EH (cell line): ENCODE data around the gene GNG7.
"Not testable (repeated sequence)": the region's sequence is repeated elsewhere in the genome, so short reads cannot be mapped to it uniquely, and the experiment has no call there.

ENCODE experiments used
- DNase-seq: peaks from one replicate; pipeline ENCODE4 v3.0.0-alpha.2; 2015; ENCODE audit warnings: low read depth

The GNG7 gene

DNA sequence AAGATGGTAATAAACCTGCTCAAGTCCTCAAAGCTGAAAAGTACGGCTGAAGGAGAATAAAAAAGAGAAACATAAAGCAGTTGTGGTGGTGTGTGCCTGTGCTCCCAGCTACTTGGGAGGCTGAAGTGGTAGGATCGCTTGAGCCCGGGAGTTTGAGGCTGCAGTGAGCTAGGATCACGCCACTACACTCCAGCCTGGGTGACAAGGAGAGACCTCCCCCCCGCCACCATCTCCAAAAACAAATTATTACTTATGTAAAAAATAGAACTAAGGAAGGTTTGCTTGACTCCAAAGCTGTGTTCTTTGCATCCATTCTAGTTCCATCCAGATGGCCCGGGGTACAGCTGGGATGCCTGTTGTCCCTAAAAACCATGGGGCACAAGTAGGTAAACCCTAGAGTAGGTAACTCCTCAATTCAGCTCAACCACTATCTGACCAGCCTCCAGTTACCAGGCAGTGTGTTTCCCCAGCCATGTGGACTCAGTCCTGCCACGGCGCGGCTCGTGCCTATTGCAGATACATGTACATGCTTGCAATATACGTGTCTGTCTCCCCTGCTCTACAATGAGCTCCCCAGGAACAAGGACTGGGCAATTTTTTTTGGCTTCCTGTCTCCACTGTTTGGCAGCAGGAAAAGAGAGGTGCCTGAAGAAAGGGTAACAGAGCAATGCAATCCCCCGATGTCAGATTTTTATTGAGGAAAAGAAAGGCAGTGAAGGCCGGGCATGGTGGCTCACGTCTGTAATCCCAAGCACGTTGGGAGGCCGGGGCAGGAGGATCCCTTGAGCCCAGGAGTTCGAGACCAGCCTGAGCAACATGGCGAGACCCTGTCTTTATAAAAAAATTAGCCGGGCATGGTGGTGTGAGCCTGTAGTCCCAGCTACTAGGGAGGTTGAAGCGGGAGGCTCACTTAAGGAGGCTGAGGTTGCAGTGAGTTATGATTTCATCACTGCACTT lies 101.3 kb downstream of the GNG7 start:
- DNase-seq, result no peak

DNA sequence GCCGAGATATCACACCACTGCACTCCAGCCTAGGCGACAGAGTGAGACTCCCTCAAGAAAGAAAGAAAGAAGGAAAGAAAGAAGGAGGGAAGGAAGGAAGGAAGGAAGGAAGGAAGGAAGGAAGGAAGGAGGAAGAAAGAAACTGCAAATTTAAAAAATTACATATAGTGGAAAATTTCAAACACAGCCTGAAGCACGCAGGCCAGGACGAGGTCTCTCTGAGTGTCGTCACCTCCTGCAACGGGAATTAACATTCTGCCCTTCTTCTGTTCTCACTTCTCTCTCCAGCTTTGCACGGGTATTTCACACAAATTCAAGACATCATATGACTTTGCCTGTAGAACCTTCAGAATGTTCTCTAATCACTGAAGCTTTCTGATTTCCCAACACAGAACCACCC lies 108.2 kb downstream of the GNG7 start:
- no peak for DNase-seq

DNA sequence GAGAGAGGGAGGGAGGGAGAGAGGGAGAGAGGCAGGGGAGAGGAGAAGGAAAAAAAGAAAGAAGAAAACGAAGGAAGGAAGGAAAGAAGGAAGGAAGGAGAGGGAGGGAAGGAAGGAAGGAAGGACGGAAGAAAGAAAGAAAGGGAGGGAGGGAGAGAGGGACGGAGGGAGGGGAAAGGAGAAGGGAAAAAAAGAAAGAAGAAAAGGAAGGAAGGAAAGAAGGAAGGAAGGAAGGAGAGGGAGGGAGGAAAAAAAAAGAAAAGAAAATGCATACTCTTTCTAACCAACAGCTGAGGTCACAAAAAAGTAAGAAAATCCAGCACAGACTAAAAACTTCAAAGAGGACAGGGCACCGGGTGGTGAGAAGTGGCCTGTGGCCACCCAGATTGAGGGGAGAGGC lies 109.7 kb downstream of the GNG7 start:
- no peak for DNase-seq

DNA sequence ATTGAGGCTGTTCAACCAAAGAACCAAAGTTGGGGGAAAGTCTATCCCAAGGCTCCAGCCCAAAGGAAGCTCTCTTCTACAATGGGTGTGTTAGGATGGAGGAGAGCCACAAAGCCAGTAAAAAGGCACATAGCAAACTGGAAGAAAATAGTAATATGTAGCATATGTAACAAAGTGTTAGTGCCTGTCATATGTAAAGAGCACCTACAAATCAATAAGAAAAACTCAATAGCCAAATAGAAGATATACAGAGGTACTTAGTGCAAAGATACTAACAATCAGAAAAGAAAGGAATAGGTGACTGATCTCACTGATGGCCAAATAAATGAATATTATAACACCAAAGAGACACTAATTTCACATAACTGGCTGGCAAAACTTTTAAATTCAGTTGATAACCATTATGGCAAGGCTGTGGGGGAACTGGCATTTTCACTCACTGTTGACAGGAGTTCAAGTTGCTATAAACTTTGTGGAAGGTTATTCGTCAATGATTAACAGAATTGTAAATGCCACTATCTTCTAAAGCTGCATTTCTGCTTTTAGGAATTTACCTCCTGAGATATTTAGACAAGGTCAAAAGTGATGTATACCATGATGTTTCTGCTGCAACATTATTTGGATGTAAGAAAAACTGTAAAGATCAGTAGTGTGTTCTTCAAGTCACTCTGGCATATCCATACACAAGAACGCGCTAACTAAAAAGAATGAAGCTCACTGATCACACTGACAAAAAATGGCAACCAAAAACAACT lies 110.8 kb downstream of the GNG7 start:
- DNase-seq, result no peak

DNA sequence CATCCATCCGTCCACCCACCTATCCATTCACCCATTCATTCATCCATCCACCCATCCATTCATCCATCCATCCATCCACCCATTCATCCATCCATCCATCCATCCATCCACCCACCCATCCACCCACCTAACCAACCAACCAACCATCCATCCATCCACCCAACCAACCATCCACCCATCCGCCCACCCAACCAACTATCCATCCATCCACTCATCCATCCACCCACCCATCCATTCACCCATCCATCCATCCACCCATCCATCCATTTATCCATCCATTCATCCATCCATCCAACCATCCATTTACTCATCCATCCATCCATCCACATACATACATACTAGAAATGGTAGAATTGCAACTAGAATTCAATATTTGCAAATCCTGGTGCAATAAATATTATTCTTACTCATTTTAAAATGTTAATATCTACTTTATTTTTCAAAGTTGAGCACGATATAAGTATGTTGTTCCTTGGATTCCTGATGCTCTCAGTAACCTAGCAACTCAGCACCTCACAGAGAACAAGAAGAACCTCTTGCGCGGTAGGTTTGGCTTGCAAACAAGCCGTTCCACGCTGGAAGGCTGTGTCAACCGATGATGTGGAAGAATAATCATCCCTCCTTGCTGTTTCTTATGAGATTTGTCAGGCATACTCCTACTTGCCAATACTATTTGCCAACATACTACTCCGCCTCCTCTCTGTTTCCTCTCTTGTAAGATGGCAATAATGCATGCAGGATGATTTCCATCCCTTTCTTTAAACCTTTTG lies 111.7 kb downstream of the GNG7 start:
- no peak for DNase-seq

DNA sequence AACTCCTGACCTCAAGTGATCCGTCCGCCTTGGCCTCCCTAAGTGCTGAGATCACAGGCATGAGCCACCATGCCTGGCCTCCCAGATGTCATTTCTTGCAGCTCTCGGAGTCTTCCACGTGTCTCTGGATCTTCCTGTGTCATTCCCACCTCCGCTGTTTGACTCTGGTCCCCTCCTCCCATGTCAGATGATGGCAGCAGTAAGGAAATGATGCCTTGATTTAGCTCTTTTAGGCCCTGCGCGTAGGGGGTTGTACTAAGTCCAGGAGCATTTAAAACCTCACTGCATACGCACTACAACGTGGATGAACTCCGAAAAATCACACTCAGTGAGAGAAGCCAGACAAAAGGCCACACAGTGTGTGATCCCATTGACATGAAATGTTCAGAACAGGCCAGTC lies 113.1 kb downstream of the GNG7 start:
- no peak for DNase-seq

DNA sequence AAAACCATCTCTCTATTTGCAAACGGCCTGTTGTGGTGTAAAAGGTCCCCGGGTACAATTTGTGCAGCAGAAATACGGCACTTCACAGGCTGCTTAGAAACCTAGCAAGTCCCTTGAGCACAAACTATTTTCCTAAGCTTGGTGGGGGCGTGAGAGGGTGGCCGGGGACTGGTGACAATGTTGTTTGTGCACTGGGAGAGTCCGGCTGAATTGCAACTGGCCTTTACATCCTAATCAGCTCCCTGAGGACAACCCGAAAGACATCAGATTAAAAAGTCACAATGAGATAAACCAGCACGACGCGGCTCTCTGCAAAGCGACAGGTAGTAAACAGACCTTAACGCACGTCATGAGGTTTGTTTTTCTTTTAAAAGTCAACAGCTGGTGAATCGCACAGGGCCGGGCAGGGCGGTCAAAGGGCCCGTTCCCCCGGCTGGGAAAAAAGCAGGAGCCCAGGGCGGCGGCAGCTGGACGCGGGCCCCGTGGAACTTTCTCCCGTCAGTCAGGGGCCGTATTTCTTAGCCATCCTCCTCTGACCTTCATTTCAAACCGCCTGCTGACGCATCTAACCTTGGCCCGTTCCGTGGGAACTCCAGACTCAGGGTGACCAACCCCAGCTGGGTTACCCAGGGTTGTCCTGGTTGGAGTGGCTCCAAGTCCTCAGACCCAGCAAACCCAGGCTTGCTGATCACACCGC lies 114.3 kb downstream of the GNG7 start:
- no peak for DNase-seq

DNA sequence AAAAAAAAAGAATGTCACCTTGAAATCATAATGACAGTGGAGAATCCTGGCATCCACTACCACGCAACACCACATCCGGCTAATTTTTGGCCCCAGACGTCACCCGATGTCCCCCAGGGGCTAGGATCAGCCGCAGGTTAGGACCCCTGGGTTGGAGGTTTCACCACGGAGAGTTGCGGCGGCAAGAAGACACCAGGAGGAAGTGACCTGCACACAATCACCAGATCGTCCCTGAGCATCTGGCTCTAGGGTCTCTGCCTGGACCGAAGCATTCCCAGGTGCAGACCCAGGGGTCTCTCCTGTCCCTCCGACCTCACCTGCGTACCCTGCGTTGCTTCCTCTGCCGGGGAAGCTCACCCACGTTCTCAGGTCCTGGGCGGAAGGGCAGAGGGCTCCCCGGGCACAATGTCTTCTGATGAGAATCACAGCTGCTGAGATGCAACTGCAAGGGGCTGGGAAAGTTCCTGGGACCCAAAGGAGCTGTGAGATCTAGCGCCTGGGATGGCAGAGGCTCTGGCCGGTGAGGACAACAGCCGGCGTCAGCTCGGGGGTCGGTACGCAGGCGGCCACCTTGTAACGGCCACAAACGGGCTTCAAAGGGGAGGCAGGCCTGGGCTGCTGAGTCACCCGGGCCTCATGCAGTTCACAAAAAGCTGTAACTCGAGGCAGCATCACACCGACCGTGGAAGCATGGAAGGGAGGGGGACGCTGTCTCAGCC lies 115.3 kb downstream of the GNG7 start:
- peak; percentile 11 for DNase-seq

DNA sequence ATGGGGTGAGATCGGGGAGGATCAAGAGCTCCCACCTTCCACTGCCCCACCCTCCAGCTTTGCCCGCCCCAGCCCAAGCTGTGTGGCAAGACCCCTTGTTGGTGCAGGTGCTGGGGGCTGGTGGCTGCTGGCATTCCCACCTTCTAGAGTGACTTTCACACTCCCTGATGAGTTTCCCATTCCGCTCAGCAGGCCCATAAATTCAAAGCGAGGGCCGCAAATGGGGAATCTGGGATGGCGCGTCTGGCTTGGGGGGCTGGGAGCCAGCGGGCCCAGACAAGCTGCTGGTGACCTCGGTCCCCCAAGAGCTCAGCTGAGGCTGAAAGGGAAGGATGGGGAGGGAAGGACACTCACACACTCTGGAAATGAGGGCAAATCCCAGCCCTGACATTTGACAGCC lies 116.3 kb downstream of the GNG7 start:
- DNase-seq, result no peak

DNA sequence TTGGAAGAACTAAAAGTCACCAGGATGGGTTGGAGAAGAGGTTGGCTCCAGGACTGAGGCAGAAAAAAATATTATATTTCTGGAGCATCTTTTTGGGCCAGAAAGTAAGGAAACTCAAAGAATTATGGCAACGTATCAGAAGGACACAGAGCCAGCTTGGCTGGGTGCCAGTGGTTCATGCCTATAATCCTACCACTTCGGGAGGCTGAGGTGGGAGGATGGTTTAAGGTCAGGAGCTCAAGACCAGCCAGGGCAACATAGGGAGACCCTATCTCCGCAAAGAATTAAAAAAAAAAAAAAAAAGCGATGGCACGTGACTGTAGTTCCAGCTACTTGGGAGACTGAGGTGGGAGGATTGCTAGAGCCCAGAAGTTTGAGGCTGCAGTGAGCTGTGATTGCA lies 118.5 kb downstream of the GNG7 start:
- DNase-seq, result no peak

DNA sequence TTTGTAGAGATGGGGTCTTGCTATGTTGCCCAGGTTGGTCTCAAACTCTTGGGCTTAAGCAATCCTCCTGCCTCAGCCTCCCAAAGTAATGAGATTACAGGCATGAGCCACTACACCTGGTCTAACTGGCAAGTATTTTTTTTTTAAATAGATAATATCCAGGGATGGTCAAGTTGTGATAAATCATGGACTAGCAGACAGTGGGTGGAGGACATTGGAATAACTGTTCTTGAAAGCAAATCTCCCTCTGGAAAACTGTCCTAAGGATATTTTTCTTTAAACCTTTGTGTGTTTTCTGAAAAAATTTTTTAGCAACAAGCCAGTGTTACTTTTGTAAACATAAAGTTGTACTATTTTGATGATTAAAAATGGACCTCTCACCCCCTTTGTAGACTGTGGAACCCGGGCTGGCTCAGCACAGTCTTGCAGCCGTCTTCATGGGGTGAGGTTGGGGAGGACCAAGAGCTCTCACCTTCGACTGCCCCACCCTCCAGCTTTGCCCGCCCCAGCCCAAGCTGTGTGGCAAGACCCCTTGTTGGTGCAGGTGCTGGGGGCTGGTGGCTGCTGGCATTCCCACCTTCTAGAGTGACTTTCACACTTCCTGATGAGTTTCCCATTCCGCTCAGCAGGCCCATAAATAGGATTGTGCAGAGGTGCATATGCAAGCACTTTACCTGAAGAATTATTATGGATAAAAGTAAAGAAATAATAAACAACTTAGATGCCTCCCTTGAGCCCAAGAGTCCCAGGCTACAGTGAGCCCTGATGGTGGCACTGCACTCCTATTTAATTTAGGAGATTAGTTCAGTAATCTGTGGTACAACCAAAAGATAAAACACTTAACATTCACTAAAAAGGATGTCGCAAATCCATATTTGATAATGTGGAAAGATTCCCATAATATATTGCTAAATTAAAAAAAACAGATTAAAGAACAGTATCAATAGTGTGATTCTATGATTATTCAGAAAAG lies 119.2 kb downstream of the GNG7 start:
- no peak for DNase-seq

DNA sequence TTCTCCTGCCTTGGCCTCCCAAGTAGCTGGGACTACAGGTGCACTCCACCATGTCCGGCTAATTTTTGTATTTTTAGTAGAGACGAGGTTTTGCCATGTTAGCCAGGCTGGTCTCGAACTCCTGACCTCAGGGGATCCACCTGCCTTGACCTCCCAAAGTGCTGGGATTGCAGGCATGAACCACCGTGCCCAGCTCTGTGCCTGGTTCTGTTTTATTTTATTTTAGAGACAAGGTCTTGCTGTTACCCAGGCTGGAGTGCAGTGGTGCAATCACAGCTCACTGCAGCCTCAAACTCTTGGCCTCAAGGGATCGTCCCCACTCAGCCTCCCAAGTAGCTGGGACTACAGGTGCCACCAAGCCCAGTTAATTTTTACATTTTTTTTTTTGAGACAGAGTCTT lies 122.1 kb downstream of the GNG7 start:
- not testable (repeated sequence) for DNase-seq

DNA sequence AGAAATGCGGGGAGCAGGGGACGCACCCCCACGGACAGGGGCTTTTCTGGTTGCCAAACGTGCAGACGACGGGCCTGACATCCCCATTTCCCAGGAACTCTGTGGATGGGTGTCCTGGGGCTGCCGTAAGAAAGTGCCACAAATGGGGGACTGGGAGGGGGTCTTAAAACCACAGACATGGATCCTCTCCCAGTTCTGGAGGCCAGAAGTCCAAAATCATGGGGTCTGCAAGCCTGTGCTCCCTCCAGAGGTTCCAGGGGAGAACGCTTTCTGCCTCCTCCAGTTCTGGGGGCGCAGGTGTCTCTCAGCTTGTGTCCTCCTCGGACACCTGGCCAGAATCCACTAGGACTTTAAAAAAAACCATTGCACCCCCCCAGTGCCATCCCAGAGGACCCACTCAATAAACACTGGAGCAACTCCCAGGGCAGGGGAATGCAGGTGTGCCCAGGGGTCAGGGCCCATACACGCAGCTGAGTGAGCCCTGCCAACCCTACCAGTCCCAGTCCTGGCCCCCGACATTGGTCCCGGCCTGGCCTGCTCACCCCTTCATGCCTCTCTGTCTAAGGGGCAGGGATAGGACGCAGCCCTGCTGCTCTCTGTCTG lies 122.7 kb downstream of the GNG7 start:
- no peak for DNase-seq

DNA sequence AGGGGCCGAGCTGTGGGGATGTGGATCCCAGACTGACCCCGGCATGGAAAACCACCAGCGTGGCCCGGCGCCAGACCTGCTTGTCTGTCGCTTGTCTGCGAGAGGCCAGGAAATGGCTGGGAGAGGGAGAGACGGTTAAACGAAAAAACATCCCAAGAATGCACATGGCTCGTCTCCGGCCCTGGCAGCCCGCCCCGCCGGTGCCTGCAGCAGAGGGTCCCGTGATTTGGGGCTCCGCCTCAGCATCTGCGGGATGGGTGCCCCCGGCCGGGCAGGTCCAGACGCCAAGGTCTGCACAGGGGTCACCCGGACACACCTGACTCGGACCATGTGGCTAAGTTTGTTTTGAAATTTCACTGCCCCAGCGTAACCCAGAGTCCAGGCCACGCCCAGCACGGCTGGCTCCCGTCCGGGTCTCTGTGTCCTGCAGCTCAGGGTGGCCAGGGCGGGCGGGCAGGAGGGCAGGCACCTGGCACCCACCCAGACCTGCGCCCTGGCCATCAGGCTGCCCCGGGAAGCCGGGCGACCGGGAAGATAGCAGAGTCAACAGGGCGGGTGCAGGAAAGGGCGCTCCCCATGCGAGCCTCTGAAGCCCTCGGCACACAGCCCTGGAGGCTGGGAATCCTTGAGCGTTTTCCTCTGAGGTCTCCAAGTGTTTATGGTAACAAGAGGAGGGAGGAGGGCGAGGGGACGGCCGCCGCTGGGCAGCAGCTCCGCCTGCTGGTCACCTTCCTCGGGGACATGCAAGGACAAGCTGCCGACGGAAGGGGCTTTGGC lies 123.4 kb downstream of the GNG7 start:
- DNase-seq, result peak; percentile 94

DNA sequence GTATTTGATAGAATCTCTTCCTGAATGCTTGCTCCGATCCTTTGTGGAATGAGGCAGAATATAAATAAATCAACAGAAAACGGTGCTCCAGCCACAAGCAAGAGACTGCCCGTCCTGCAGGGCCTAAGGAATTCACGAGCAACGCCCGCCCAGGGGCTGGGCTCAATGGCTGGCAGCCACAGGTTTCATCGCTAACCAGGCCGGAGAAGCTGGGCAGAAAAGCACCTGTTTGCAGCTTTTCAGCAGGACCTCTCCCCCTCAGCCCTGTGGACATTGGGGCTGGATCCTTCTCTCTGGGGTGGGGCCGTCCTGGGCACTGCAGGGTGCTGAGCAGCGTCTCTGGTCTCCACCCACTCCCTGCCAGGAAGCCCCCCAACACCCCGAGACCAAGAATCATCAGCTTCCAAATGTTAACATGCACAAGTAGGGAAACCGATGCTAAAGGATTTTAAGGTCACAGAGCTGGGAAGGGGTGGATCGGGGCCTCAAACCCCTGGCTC lies 124.1 kb downstream of the GNG7 start:
- DNase-seq, result peak; percentile 89

DNA sequence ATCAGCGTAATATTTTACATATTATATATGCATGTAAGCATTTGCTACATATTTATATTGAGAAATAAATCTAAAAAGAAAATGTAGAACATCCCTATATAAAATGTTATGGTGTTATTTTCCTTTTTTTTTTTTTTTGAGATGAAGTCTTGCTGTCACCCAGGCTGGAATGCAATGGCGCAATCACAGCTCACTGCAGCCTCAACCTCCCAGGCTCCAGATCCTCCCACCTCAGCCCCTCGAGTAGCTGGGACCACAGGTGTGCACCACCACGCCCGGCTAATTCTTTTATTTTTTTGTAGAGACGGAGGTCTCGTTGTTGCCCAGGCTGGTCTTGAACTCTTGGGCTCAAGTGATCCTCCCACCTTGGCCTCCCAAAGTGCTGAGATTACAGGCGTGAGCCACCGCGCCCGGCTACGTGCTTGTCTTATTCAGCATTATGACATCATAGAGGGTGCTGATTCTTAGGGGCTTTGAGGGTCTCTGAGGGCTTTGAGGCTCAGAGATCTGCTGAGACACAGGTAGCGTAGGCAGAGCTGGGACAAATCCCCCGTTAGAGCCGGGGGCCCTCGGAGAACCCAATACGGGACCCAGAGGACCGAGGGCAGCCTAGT lies 124.7 kb downstream of the GNG7 start:
- peak; percentile 29 for DNase-seq

DNA sequence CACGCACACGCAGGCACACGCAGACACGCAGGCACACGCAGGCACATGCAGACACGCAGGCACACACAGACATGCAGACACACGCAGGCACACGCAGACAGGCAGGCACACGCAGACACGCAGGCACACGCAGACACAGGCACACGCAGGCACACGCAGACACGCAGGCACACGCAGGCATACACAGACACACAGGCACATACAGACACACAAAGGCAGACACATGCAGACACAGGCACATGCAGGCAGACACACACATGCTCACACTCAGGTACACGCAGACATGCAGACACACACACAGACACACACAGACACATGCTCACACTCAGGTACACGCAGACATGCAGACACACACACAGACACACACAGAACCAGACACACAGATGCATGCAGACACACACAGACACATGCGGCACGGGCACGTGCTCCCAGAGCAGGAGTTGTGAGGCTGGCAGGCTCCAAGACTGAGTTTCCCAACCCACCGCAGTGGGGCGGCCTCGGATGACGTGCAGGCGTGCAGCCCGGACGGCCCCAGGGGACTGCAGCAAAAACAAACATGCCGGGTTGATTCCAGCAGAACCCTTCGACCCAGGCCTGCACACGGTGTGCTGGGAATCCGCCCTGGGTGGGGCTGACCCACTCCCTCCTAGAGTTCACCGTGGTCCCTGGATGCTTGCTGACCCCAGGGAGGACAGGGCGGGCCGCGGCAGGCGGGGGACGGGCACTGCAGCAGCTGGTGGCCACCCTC lies 126.6 kb downstream of the GNG7 start:
- no peak for DNase-seq
